Body of pancreas (tissue), 4 donors: Measurements from ENCODE around the gene CREB3L2. TPM values are rescaled to one million over a fixed set of nuclear protein-coding genes. Genes with fewer than 3 reads are reported as not detected.

ENCODE experiments used
- ATAC-seq: fragments of 150-250 bp; one replicate; pipeline ENCODE4 v1.9.1; 2016
- DNase-seq, 4 donors: peaks; one replicate each; pipeline ENCODE4 v3.0.0-alpha.2; 2019
- H3K27ac ChIP-seq, 4 donors: fragments of 200-600 bp; sonication (generic); 1 replicate in 3 of 4; 2 replicates in 1 of 4; pipeline versions ENCODE4 v1.5.1 to v1.6.1; 2016 to 2019; ENCODE audit warnings: mild to moderate bottlenecking in 1 of 4, mixed read lengths in 1 of 4, moderate library complexity in 1 of 4
- H3K27me3 ChIP-seq, 2 donors: fragments of 200-600 bp; sonication (generic); one replicate each; pipeline ENCODE4 v1.6.0; 2016; ENCODE audit warnings: mild to moderate bottlenecking in 1 of 2
- H3K36me3 ChIP-seq, 2 donors: fragments of 200-600 bp; sonication (generic); replicated peaks in 1 of 2; 2 replicates each; pipeline ENCODE4 v1.5.1; 2016; ENCODE audit warnings: low read depth in 2 of 2; ENCODE audit not compliant: insufficient read depth in 1 of 2
- H3K4me1 ChIP-seq: fragments of 200-600 bp; sonication (generic); one replicate; pipeline ENCODE4 v1.6.0; 2016
- H3K4me3 ChIP-seq, 2 donors: fragments of 200-600 bp; sonication (generic); 1 replicate in 1 of 2; 2 replicates in 1 of 2; pipeline ENCODE4 v1.5.1; 2016 to 2019
- H3K9me3 ChIP-seq, 3 donors: fragments of 200-600 bp; sonication (generic); 1 replicate in 2 of 3; 2 replicates in 1 of 3; pipeline ENCODE4 v1.5.1; 2016
- POLR2A ChIP-seq, 3 donors: fragments of 450-650 bp; IDR thresholded peaks; one replicate each; pipeline ENCODE4 v1.6.1; 2016; ENCODE audit warnings: antibody characterized with exemption in 3 of 3, mild to moderate bottlenecking in 2 of 3
- WGBS, 2 donors: methylation state at CpG; one replicate each; pipeline ENCODE4 v1.1.5; 2017; 5-methylcytosine and 5-hydroxymethylcytosine counted together
- intact Hi-C: fragments of 100-400 bp; cut with DNase I; formaldehyde crosslinking; loops from one replicate; pipeline ENCODE4 v1.15.1; 2023
- total RNA-seq, 2 donors: library from RNA; depleted of rRNA; stranded (reverse); fragments of >200 nt; gene quantifications; one replicate each; pipeline ENCODE4 v1.1.0, GENCODE V29; 2016
- TF ChIP-seq, protein P1 (sequence below), 7 experiments: fragments of 450-650 bp in 4 of 7; fragments of 200-600 bp in 3 of 7; sonication (generic) in 3 of 7; IDR thresholded peaks; one replicate each; pipeline ENCODE4 v1.5.1; 2016 to 2019; ENCODE audit warnings: antibody characterized with exemption in 7 of 7

CREB3L2 gene
- total RNA-seq, 2 donors from 2014 or later: 21.3 to 28.0 TPM

DNA sequence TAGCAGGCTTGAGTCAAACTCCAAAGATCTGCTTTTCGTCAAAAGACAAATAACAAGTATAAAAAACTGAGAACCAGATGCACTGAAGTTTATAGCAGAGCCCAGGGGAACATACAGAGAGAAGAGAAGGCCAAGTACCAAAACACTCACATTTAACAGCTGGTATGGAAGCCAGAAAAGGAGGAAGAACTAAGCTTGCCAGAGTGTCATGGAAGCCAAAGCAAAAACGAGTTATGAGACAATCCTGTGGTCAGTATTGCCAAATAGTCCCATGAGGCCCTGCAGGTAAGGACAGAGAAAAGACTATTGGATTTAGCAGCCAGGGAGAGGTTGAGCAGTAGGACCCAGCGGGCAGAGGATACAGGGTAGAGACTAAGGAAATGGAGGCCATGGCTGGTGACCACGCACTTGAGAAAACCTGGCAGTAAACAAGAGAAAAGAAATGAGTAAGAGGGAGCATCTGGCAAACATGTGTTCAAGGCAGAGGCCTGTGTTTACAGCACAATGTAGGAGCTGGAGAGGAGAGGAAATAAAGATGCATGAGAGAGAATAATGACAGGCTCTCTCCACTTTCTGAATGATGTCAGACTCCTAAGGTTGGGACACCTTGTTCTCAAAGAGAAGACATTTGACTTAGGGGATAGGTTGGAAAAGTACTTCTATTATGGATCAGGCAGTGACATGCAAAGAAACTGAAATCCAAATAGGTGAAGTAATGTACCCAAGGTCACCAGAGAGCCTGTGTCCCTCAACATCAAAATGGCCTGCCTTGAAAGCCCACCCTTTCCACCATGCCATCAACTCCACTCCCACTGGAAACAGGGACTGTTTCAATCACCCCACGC is 9.1 kb downstream of the CREB3L2 start:
- Histone ChIP-seq H3K36me3 (no peaks in the 10 kb centered on the region), H3K27ac (peak overlapping the region; percentile 44 to 76 (median 60)), H3K4me3 (no peak overlapping the region), H3K27me3 (no peaks in the 10 kb centered on the region), H3K4me1 (peaks cover 93% of the 10 kb centered on the region), H3K9me3 (no peaks in the 10 kb centered on the region)
- intact Hi-C loops: no loop called here
- 50 to 52% methylated on average over 5 of the region's 5 CpGs for WGBS, 2 donors
- peak in 3 of 4 donors; percentile 47 to 60 (median 57) for DNase-seq
- no peak for TF ChIP-seq POLR2A (IDR thresholded peaks at IDR 0.05)
- TF ChIP-seq, protein P1, sequence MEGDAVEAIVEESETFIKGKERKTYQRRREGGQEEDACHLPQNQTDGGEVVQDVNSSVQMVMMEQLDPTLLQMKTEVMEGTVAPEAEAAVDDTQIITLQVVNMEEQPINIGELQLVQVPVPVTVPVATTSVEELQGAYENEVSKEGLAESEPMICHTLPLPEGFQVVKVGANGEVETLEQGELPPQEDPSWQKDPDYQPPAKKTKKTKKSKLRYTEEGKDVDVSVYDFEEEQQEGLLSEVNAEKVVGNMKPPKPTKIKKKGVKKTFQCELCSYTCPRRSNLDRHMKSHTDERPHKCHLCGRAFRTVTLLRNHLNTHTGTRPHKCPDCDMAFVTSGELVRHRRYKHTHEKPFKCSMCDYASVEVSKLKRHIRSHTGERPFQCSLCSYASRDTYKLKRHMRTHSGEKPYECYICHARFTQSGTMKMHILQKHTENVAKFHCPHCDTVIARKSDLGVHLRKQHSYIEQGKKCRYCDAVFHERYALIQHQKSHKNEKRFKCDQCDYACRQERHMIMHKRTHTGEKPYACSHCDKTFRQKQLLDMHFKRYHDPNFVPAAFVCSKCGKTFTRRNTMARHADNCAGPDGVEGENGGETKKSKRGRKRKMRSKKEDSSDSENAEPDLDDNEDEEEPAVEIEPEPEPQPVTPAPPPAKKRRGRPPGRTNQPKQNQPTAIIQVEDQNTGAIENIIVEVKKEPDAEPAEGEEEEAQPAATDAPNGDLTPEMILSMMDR (IDR thresholded peaks at IDR 0.05): no peak
- peak; percentile 54 for ATAC-seq

DNA sequence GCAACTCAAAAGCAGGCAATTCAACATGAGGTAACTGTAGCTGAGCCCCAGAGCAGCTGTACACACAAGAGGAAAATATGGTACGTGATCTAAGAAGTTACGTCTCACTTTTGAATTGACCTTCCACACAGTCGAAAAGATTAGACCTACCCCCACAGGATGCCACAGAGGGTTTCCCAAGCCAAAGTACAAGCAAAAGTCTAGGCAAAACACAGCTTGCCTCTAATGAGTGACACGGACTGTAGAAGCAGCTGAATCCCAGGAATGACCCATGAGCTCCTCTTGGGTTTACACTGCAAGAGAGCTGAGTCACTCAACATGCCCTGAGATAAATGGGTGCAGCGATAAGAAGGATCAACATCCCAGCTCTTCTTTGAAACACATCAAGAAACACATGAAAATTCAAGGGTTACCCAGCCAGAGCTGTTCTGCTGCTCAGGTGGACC is 9.8 kb downstream of the CREB3L2 start:
- H3K27ac ChIP-seq: peak overlapping the region; percentile 13 to 76 (median 60)
- intact Hi-C loops: no loop called here
- ATAC-seq: peak; percentile 52

DNA sequence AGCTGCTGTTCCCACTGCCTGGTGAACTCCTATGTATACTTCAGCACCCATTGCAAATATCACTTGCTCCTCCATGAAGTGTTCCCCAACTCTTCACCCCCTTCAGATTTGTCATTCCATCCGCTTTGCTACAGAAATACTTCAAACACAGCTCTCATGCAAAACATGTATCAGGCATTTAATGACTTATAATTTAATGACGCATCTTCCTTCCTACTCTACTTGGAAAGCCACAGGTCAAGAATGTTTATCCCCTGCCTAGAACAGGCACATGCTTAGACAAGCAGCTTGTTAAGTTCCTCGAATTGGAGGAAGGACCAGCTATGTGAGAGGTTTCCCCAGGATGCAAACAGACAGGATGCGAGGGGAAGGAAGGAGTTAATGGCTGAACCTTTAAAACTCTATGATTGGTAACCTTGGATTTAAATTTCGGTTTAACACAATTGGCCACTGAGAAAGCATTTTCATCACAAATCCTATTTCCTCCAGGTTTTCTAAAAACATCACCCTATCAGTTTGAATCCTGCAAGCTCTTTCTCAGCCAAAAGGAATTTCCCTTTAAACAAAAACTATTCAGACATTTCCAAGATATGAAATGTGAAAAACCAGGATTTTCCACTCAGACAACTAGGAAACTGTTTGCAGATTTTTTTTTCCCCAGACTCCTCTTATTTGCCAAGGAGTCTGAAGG is 11.5 kb downstream of the CREB3L2 start:
- no peaks in the 10 kb centered on the region for H3K9me3 ChIP-seq
- no peaks in the 10 kb centered on the region for H3K27me3 ChIP-seq
- no peak for ATAC-seq
- intact Hi-C loops: no loop called here
- WGBS, 2 donors: 55 to 63% methylated on average over 5 of the region's 5 CpGs
- DNase-seq: no peak
- H3K4me1 ChIP-seq: peaks cover 94% of the 10 kb centered on the region
- no peak overlapping the region for H3K4me3 ChIP-seq
- no peak for TF ChIP-seq POLR2A (IDR thresholded peaks at IDR 0.05)
- TF ChIP-seq, protein P1 (IDR thresholded peaks at IDR 0.05): no peak
- no peaks in the 10 kb centered on the region for H3K36me3 ChIP-seq
- H3K27ac ChIP-seq: peak overlapping the region in 2 of 4 donors; percentile 21 to 32

More for the DNA sequence above, 9.8 kb downstream of the CREB3L2 start:
- Histone ChIP-seq H3K27me3 (no peaks in the 10 kb centered on the region), H3K9me3 (no peaks in the 10 kb centered on the region), H3K36me3 (no peaks in the 10 kb centered on the region), H3K4me1 (peaks cover 96% of the 10 kb centered on the region), H3K4me3 (no peak overlapping the region)
- 28 to 42% methylated on average over 5 of the region's 5 CpGs for WGBS, 2 donors
- peak in 2 of 4 donors; percentile 23 to 38 for DNase-seq
- TF ChIP-seq POLR2A (IDR thresholded peaks at IDR 0.05): no peak
- TF ChIP-seq, protein P1 (IDR thresholded peaks at IDR 0.05): no peak

DNA sequence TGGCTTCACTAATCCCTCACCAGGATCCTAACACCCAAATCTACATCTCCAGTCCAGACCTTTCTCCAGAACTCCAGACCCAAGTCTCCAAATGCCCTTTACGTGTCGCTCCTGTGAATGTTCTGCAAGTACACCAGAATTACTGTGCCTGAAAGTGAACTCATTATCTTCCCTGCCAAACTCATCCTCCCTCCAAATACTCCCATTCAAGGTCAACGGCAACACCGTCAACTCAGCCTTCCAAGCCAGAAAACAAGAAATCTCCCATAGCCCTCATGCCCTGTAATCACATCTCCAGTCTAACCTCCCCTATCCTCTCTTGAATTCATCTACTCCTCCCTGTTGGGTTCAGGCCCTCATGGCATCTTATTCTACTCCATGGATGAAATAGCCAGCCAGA is 12.3 kb downstream of the CREB3L2 start:
- intact Hi-C loops: no loop called here
- H3K27ac ChIP-seq: no peak overlapping the region
- TF ChIP-seq, protein P1 (IDR thresholded peaks at IDR 0.05): no peak
- no peak for TF ChIP-seq POLR2A (IDR thresholded peaks at IDR 0.05)
- no peaks in the 10 kb centered on the region for H3K27me3 ChIP-seq
- DNase-seq (no peak), ATAC-seq (no peak)
- H3K9me3 ChIP-seq: no peaks in the 10 kb centered on the region
- H3K4me1 ChIP-seq: peaks cover 89% of the 10 kb centered on the region
- no peaks in the 10 kb centered on the region for H3K36me3 ChIP-seq
- H3K4me3 ChIP-seq: no peak overlapping the region
- 77 to 88% methylated on average over 4 of the region's 4 CpGs for WGBS, 2 donors
